K562 (cell line): ENCODE results near the gene NLRX1. TPM values are rescaled to one million over a fixed set of nuclear protein-coding genes. Genes with fewer than 3 reads are reported as not detected.

Experiments
- DACH1 ChIP-seq: fragments of 450-650 bp; IDR thresholded peaks from 2 replicates; pipeline ENCODE4 v1.6.1; 2018; ENCODE audit not compliant: partially characterized antibody
- EP300 ChIP-seq: IDR thresholded peaks from 2 replicates; pipeline ENCODE4 v1.6.1; 2012; ENCODE audit warnings: low read length, improper control_type of control experiment
- HNRNPL ChIP-seq: fragments of 200-400 bp; formaldehyde crosslinking; IDR thresholded peaks from 2 replicates; pipeline ENCODE4 v1.6.1; 2017; ENCODE audit warnings: low read depth, mild to moderate bottlenecking, low read length
- HOXB6 ChIP-seq: fragments of 250-450 bp; sonication (Bioruptor Pico); IDR thresholded peaks from 2 replicates; pipeline ENCODE4 v1.5.1; 2022; ENCODE audit warnings: mild to moderate bottlenecking, borderline replicate concordance
- MTA3 ChIP-seq: fragments of 450-650 bp; formaldehyde crosslinking; IDR thresholded peaks from 2 replicates; pipeline ENCODE4 v1.6.1; 2017; ENCODE audit warnings: mild to moderate bottlenecking, borderline replicate concordance
- MYC ChIP-seq, 2 experiments: fragments of 250-450 bp in 1 of 2; sonication (Bioruptor Pico) in 1 of 2; IDR thresholded peaks; 2 replicates each; pipeline versions ENCODE4 v1.5.1 to v1.6.1; 2012 to 2021; ENCODE audit warnings: low read depth in 2 of 2, borderline replicate concordance in 1 of 2, improper control_type of control experiment in 1 of 2, low read length in 1 of 2, mild to moderate bottlenecking in 1 of 2, moderate library complexity in 1 of 2
- NCOA2 ChIP-seq, 2 experiments: fragments of 450-650 bp; IDR thresholded peaks; 2 replicates each; pipeline ENCODE4 v1.6.1; 2018; ENCODE audit warnings: mild to moderate bottlenecking in 2 of 2, moderate library complexity in 1 of 2; ENCODE audit not compliant: partially characterized antibody in 2 of 2
- POLR2G ChIP-seq: fragments of 200-400 bp; formaldehyde crosslinking; IDR thresholded peaks from 2 replicates; pipeline ENCODE4 v1.6.1; 2017; ENCODE audit warnings: low read depth, mild to moderate bottlenecking, antibody characterized with exemption, low read length, moderate library complexity
- RBM15 ChIP-seq: fragments of 200-400 bp; formaldehyde crosslinking; IDR thresholded peaks from 2 replicates; pipeline ENCODE4 v1.6.1; 2018; ENCODE audit warnings: mild to moderate bottlenecking, low read length, moderate library complexity; ENCODE audit not compliant: insufficient read depth
- RCOR1 ChIP-seq, 2 experiments: IDR thresholded peaks; 2 replicates each; pipeline ENCODE4 v1.6.1; 2012; ENCODE audit warnings: low read depth in 2 of 2, low read length in 2 of 2, borderline replicate concordance in 1 of 2, improper control_type of control experiment in 1 of 2
- SMAD4 ChIP-seq: fragments of 250-450 bp; sonication (Bioruptor Pico); conservative IDR thresholded peaks from 2 replicates; pipeline ENCODE4 v1.8.0; 2021; ENCODE audit warnings: inconsistent platforms, mild to moderate bottlenecking, moderate library complexity
- XRCC5 ChIP-seq: fragments of 200-400 bp; formaldehyde crosslinking; IDR thresholded peaks from 2 replicates; pipeline ENCODE4 v1.6.1; 2017; ENCODE audit warnings: low read depth, mild to moderate bottlenecking, low read length
- ZBED1 ChIP-seq: IDR thresholded peaks from 2 replicates; pipeline ENCODE4 v1.6.1; 2014
- ZNF507 ChIP-seq: conservative IDR thresholded peaks from 2 replicates; pipeline ENCODE4 v1.6.1; 2017; ENCODE audit warnings: missing genetic modification characterization, missing compliant biosample characterization
- polyA plus RNA-seq, 8 experiments: library from polyadenylated mRNA; depleted of rRNA in 4 of 8; stranded (reverse) in 5 of 8; unstranded in 3 of 8; fragments of >200 nt; fragmentation: Nextera tagmentation in 2 of 8; fragmentation: Illumina TruSeq in 1 of 8; extraction: Ambion mirVana in 2 of 8; extraction: Trizol in 1 of 8; gene quantifications; 2 replicates each; pipeline versions ENCODE4 v1.2.1 to v1.2.3, GENCODE V29; 2011 to 2014; ENCODE audit warnings: inconsistent platforms in 1 of 8, missing spikeins in 1 of 8
- total RNA-seq, 7 experiments: library from RNA; depleted of rRNA in 6 of 7; stranded (reverse); fragments of >200 nt in 6 of 7; fragmentation: Illumina TruSeq in 2 of 7; extraction: Trizol in 2 of 7; gene quantifications; 2 replicates each; pipeline versions ENCODE4 v1.2.1 to v1.2.3, GENCODE V29; 2011 to 2021; ENCODE audit warnings: low replicate concordance in 1 of 7
- TF ChIP-seq, protein P1 (sequence below): IDR thresholded peaks from 3 replicates; pipeline ENCODE4 v1.6.1; 2011; ENCODE audit warnings: borderline replicate concordance, mild to moderate bottlenecking, moderate library complexity; ENCODE audit not compliant: insufficient read length; ENCODE audit errors: extremely low read depth
- TF ChIP-seq, protein P2 (sequence below), 2 experiments: fragments of 150-350 bp in 1 of 2; IDR thresholded peaks; 2 replicates each; pipeline ENCODE4 v1.6.1; 2012 to 2016; ENCODE audit warnings: low read depth in 2 of 2, low read length in 2 of 2, mild to moderate bottlenecking in 1 of 2, moderate library complexity in 1 of 2

NLRX1 gene
- total and polyA plus RNA-seq, 9 of the 15 experiments (the other 6 are each of a cell fraction or from before 2014, with no cell fraction given), result 0.04 to 2.3 (median 0.69) TPM

DNA sequence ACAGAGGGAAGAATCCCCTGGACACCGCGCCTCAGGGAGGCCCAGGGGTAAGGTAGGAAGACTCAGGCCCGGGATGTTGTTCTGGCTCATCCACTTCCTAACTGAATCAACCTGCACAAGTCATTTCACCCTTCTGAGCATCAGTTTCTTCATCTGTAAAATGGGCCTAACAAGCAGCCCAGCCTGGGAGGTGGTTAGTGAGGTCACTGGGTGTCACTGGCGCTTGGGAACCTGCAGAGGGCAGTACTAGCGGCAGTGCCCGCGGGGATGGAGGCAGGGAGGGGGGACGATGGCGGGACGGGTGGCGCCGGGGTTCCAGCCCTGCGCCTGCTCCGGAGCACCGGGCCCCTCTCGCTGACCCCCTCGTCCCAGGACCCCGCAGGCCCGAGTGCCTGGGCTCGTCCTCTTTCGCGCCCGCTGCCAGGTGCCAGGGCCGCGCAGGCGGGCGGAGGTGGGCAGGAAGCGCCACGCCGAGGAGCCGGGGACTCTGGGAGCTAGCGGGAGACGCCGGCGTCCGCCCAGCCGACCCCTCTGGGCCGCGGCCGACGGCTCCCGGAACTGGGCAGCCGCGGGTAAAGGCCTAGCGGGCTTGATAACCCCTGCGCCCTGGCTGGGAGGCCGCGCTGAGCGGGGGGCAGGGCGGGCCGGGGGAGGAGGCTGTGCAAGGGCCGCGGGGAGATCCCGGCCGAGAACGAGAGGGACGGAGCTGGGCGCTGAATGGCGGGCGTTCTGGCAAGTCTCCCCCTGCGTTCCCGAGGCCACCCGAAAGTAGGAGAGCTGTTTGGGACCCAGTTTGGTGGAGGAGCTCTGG, at the start of gene NLRX1 (continued):
- TF ChIP-seq, protein P1, sequence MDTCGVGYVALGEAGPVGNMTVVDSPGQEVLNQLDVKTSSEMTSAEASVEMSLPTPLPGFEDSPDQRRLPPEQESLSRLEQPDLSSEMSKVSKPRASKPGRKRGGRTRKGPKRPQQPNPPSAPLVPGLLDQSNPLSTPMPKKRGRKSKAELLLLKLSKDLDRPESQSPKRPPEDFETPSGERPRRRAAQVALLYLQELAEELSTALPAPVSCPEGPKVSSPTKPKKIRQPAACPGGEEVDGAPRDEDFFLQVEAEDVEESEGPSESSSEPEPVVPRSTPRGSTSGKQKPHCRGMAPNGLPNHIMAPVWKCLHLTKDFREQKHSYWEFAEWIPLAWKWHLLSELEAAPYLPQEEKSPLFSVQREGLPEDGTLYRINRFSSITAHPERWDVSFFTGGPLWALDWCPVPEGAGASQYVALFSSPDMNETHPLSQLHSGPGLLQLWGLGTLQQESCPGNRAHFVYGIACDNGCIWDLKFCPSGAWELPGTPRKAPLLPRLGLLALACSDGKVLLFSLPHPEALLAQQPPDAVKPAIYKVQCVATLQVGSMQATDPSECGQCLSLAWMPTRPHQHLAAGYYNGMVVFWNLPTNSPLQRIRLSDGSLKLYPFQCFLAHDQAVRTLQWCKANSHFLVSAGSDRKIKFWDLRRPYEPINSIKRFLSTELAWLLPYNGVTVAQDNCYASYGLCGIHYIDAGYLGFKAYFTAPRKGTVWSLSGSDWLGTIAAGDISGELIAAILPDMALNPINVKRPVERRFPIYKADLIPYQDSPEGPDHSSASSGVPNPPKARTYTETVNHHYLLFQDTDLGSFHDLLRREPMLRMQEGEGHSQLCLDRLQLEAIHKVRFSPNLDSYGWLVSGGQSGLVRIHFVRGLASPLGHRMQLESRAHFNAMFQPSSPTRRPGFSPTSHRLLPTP, result no peak
- TF ChIP-seq POLR2G (peak; percentile 77), SMAD4 (CRISPR knock-in tag) (0 out of 2 replicates have a peak, but pooled peaks have one; percentile 7), ZBED1 (no peak), MTA3 (no peak), ZNF507 (tag) (no peak), RBM15 (no peak), MYC (IDR thresholded peaks at IDR 0.05; ENCODE audit: low read depth, low read length) (no peak), MYC (CRISPR knock-in tag; IDR thresholded peaks at IDR 0.05; ENCODE audit: borderline replicate concordance, low read depth) (no peak), HOXB6 (CRISPR knock-in tag) (no peak), RCOR1 (IDR thresholded peaks at IDR 0.05; ENCODE audit: borderline replicate concordance in 1 of 2, low read depth in 2 of 2, low read length in 2 of 2) (peak; percentile 55 to 94; a peak in 3 of 4 replicates), NCOA2 (IDR thresholded peaks at IDR 0.05; ENCODE audit: partially characterized antibody in 2 of 2) (no peak), EP300 (no peak), DACH1 (no peak), XRCC5 (peak; percentile 88), HNRNPL (peak; percentile 95; the same call in 1 of the 2 replicates)
- TF ChIP-seq, protein P2, sequence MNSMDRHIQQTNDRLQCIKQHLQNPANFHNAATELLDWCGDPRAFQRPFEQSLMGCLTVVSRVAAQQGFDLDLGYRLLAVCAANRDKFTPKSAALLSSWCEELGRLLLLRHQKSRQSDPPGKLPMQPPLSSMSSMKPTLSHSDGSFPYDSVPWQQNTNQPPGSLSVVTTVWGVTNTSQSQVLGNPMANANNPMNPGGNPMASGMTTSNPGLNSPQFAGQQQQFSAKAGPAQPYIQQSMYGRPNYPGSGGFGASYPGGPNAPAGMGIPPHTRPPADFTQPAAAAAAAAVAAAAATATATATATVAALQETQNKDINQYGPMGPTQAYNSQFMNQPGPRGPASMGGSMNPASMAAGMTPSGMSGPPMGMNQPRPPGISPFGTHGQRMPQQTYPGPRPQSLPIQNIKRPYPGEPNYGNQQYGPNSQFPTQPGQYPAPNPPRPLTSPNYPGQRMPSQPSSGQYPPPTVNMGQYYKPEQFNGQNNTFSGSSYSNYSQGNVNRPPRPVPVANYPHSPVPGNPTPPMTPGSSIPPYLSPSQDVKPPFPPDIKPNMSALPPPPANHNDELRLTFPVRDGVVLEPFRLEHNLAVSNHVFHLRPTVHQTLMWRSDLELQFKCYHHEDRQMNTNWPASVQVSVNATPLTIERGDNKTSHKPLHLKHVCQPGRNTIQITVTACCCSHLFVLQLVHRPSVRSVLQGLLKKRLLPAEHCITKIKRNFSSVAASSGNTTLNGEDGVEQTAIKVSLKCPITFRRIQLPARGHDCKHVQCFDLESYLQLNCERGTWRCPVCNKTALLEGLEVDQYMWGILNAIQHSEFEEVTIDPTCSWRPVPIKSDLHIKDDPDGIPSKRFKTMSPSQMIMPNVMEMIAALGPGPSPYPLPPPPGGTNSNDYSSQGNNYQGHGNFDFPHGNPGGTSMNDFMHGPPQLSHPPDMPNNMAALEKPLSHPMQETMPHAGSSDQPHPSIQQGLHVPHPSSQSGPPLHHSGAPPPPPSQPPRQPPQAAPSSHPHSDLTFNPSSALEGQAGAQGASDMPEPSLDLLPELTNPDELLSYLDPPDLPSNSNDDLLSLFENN (IDR thresholded peaks at IDR 0.05; ENCODE audit: low read depth in 2 of 2, low read length in 2 of 2), result no peak
